ENCODE data around the gene ADGRG6. TPM values are rescaled to one million over a fixed set of nuclear protein-coding genes. Genes with fewer than 3 reads are reported as not detected.

The ADGRG6 gene
- total RNA-seq, 1 experiment from 2014 or later, result 2.5 TPM

GRCh38 chr6:142367061-142367460 is 65.3 kb downstream of the ADGRG6 start:
- H3K4me3 Mint-ChIP-seq, result no peak overlapping the region
- H3K27me3 Mint-ChIP-seq (ENCODE audit: low read depth), result no peaks in the 10 kb centered on the region

More at GRCh38 chr6:142367061-142367460, 65.3 kb downstream of the ADGRG6 start:
- H4K5ac ChIP-seq (ENCODE audit: insufficient read length, low read depth, low read length), result no peak overlapping the region
- no peaks in the 10 kb centered on the region for H3K4me1 ChIP-seq (ENCODE audit: insufficient read depth, low read length)
- no peak overlapping the region for H2BK5ac ChIP-seq (ENCODE audit: insufficient read length, low read length)
- no peak overlapping the region for H2AFZ ChIP-seq (ENCODE audit: low read length)
- no peaks in the 10 kb centered on the region for H3K9me3 ChIP-seq (ENCODE audit: control insufficient read depth, low read depth, low read length)
- no peak overlapping the region for H3K23ac ChIP-seq (ENCODE audit: insufficient read length, low read depth, low read length)
- no peak overlapping the region for H4K8ac ChIP-seq (replicated peaks; ENCODE audit: insufficient read length, low read depth, low read length)
- no peak overlapping the region for H3T11ph ChIP-seq (ENCODE audit: low read length)
- H3K18ac ChIP-seq (ENCODE audit: insufficient read length, low read depth, low read length), result no peak overlapping the region
- no peaks in the 10 kb centered on the region for H3K79me1 ChIP-seq (ENCODE audit: insufficient read depth, low read depth, low read length, poor library complexity, severe bottlenecking)
- no peaks in the 10 kb centered on the region for H3K9me3 Mint-ChIP-seq
- H3K23me2 ChIP-seq (ENCODE audit: insufficient read length, low read depth, low read length, poor library complexity, severe bottlenecking), result no peaks in the 10 kb centered on the region
- no peak overlapping the region for H4K91ac ChIP-seq (ENCODE audit: insufficient read length, low read depth, low read length)
- no peak overlapping the region for H3K27ac ChIP-seq (ENCODE audit: insufficient read length, low read depth, low read length)
- DNase-seq, result no peak
- no peak overlapping the region for H3K4ac ChIP-seq (ENCODE audit: low read depth, low read length)
- H3K27me3 ChIP-seq (ENCODE audit: insufficient read depth, low read length), result no peaks in the 10 kb centered on the region
- H2BK20ac ChIP-seq (ENCODE audit: low read depth, low read length, poor library complexity, severe bottlenecking), result no peak overlapping the region
- H3K4me2 ChIP-seq (ENCODE audit: insufficient read depth, insufficient read length, low read length), result no peak overlapping the region
- no peak overlapping the region for H3K9ac ChIP-seq (ENCODE audit: extremely low read depth, insufficient read length, low read length)
- no peaks in the 10 kb centered on the region for H3K36me3 Mint-ChIP-seq (ENCODE audit: insufficient read depth in 1 of 3, low read depth in 3 of 3)
- H2BK120ac ChIP-seq (ENCODE audit: low read depth, low read length, poor library complexity, severe bottlenecking), result no peak overlapping the region
- H3K14ac ChIP-seq (ENCODE audit: insufficient read depth, low read length), result no peak overlapping the region
- no peak for TF ChIP-seq CTCF (conservative IDR thresholded peaks at IDR 0.05)
- H3K79me2 ChIP-seq (ENCODE audit: insufficient read depth, low read length), result no peaks in the 10 kb centered on the region
- H3K56ac ChIP-seq (ENCODE audit: insufficient read length, low read depth, low read length), result no peak overlapping the region
- no CpG with 5 or more reads among the region's 3 CpGs for WGBS (ENCODE audit: extremely low coverage, insufficient read length, low lambda C conversion rate)
- no peak overlapping the region for H3K27ac Mint-ChIP-seq
- no peak overlapping the region for H2BK15ac ChIP-seq (ENCODE audit: low read depth, low read length)
- no peak overlapping the region for H2AK5ac ChIP-seq (ENCODE audit: insufficient read length, low read length)
- no peaks in the 10 kb centered on the region for H4K20me1 ChIP-seq (ENCODE audit: control insufficient read depth, insufficient read depth, insufficient read length)
- no peak overlapping the region for H2BK12ac ChIP-seq (ENCODE audit: insufficient read length, low read depth, low read length)
- no peaks in the 10 kb centered on the region for H3K4me1 Mint-ChIP-seq
